Kidney epithelial cell (primary cell): ENCODE measurements around the gene TEAD2. TPM values are rescaled to one million over a fixed set of nuclear protein-coding genes. Genes with fewer than 3 reads are reported as not detected.

ENCODE experiments used
- DNase-seq: peaks from one replicate; pipeline ENCODE4 v3.0.0-alpha.2; 2010; ENCODE audit warnings: low read depth
- H3K27me3 ChIP-seq: 2 replicates; pipeline ENCODE4 v1.6.0; 2011; ENCODE audit warnings: low read length; ENCODE audit not compliant: control insufficient read depth, insufficient read depth
- H3K36me3 ChIP-seq: 2 replicates; pipeline ENCODE4 v1.5.1; 2011; ENCODE audit warnings: low read length; ENCODE audit not compliant: control insufficient read depth, insufficient read depth
- H3K4me3 ChIP-seq: 2 replicates; pipeline ENCODE4 v1.5.1; 2011; ENCODE audit warnings: low read depth, mild to moderate bottlenecking, control low read depth, low read length
- CTCF ChIP-seq: IDR thresholded peaks from 2 replicates; pipeline ENCODE4 v1.5.1; 2011; ENCODE audit warnings: mild to moderate bottlenecking, moderate library complexity, low read length, control low read depth, inconsistent platforms; ENCODE audit not compliant: insufficient read depth, poor library complexity, severe bottlenecking
- total RNA-seq: library from RNA; depleted of rRNA; stranded (reverse); fragments of >200 nt; gene quantifications from 2 replicates; pipeline ENCODE4 v1.2.3, GENCODE V29; 2015

The TEAD2 gene
- total RNA-seq, 1 donor from 2014 or later = 52.6 TPM

DNA sequence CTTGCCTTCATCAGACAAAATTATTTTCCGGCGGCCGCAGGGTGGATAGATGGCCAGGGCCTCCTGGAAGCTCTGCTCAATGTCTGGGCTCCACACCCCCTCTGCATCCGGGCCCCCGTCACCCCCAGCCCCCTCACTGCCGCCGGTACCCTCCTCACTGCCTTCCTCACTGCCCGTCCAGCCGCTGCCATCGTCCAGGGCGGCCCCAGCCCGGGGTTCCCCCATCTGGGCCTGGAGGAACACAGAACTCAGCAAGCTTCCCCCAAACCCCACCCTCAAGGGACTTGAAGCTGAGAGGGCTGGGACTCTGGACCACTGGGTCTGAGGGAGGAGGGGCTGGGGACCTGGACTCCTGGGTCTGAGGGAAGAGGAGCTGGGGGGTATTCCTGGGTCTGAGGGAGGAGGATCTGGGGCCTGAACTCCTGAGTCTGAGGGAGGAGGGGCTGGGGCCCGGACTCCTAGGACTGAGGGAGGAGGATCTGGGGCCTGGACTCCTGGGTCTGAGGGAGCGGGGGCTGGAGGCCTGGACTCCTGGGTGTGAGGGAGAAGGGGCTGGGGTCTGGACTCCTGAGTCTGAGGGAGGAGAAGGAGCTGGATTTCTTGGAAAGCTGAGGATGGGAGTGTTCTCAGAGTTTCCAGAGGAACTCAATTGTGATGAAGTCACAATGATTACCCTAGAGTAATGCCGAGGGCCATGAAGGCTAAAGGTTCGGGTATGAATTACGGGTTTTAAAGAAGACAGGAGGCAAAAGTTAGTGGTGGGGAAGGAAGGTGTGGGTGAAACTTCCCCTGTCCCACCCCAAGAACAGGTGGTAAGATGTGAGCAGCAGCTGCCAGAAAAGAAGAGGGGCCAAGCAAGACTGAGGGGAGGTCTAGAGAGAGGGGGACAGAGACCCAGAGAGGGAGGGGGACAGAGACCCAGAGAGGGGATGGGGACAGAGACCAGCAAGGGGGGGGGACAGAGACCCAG lies 2.1 kb downstream of the TEAD2 start:
- no peak for TF ChIP-seq CTCF

GRCh38 chr19:49357186-49357585 lies 5.0 kb downstream of the TEAD2 start:
- TF ChIP-seq CTCF = no peak
- Histone ChIP-seq H3K27me3 (no peaks in the 10 kb centered on the region), H3K36me3 (peaks cover 2% of the 10 kb centered on the region), H3K4me3 (no peak overlapping the region)
- DNase-seq = no peak

More for the DNA sequence above, 2.1 kb downstream of the TEAD2 start:
- Histone ChIP-seq H3K27me3 (no peaks in the 10 kb centered on the region), H3K36me3 (peaks cover 2% of the 10 kb centered on the region), H3K4me3 (peak overlapping the region; percentile 90)
- no peak for DNase-seq

DNA sequence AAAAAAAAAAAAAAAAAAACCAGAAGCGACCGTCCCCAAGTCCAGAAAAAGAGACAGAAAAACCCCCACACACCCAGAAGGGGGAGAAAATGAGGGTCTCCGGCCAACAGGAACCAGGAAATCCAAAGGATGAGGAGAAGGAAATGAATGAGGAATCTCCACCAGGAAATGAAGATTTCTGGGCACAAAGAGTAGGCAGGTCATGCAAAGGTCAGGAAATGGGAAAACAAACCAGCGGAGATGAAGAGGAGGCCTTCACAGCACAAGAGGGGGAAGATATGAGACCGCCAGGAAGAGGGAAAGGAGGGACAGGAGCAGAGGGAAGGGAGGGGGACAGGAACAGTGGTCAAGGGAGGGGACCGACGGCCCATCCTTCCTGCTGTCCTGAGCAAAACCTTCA lies 5.8 kb downstream of the TEAD2 start:
- TF ChIP-seq CTCF = no peak
- Histone ChIP-seq H3K36me3 (peaks cover 3% of the 10 kb centered on the region), H3K27me3 (no peaks in the 10 kb centered on the region), H3K4me3 (no peak overlapping the region)
- DNase-seq = no peak

- H3K27me3 ChIP-seq = no peaks in the 10 kb centered on the region
- no peak overlapping the region for H3K4me3 ChIP-seq
- H3K36me3 ChIP-seq = peaks cover 5% of the 10 kb centered on the region
- DNase-seq = no peak
- TF ChIP-seq CTCF = no peak
These were observed 6.3 kb downstream of the TEAD2 start for GRCh38 chr19:49355909-49356353.

- TF ChIP-seq CTCF = no peak
- no peak for DNase-seq
- H3K36me3 ChIP-seq = peaks cover 12% of the 10 kb centered on the region
These were observed 12.6 kb downstream of the TEAD2 start for GRCh38 chr19:49349567-49349966.

More at GRCh38 chr19:49349567-49349966, 12.6 kb downstream of the TEAD2 start:
- no peaks in the 10 kb centered on the region for H3K27me3 ChIP-seq
- no peak overlapping the region for H3K4me3 ChIP-seq
